Mucosa of descending colon (tissue), 3 donors: ENCODE results near the gene TNFAIP8. TPM values are rescaled to one million over a fixed set of nuclear protein-coding genes. Genes with fewer than 3 reads are reported as not detected.

Source experiments
- ATAC-seq: fragments of 200-7000 bp; cut with Tn5 transposase; one replicate; pipeline ENCODE4 v1.9.1; 2020; ENCODE audit warnings: mild to moderate bottlenecking, moderate library complexity
- DNase-seq, 3 donors: peaks; one replicate each; pipeline ENCODE4 v3.0.0-alpha.2; 2020
- H3K36me3 ChIP-seq: fragments of 200-600 bp; one replicate; pipeline ENCODE4 v1.8.0; 2021; ENCODE audit warnings: low read depth, mild to moderate bottlenecking
- H3K4me1 ChIP-seq: fragments of 200-600 bp; one replicate; pipeline ENCODE4 v1.8.0; 2021; ENCODE audit warnings: low read depth, mild to moderate bottlenecking
- H3K4me3 ChIP-seq: fragments of 200-600 bp; one replicate; pipeline ENCODE4 v1.8.0; 2021; ENCODE audit warnings: mild to moderate bottlenecking
- H3K9me3 ChIP-seq: fragments of 200-600 bp; one replicate; pipeline ENCODE4 v1.8.0; 2021; ENCODE audit warnings: mild to moderate bottlenecking
- intact Hi-C, 2 donors: fragments of 100-400 bp; cut with DNase I in 1 of 2; cut with micrococcal nuclease in 1 of 2; formaldehyde crosslinking; loops; one replicate each; pipeline versions ENCODE4 v1.11.0 to v1.11.1; 2022; cut with DNase I, micrococcal nuclease
- total RNA-seq, 3 donors: library from RNA; stranded (reverse); fragmentation: NEBNext Ultra II Directional in 2 of 3; extraction: Animal tissue kit (Norgen Biotek cat#: 25700) in 2 of 3; gene quantifications; one replicate each; pipeline versions ENCODE4 v1.2.1 to v1.2.4, GENCODE V29; 2021 to 2023
- TF ChIP-seq, protein P1 (sequence below): fragments of 200-600 bp; IDR thresholded peaks from one replicate; pipeline ENCODE4 v1.8.0; 2022; ENCODE audit warnings: antibody characterized with exemption, mild to moderate bottlenecking
- donor health status: DM: no; HTN: no; CAD: no; lungs with moderate emphysema.
- donor health status: DM: no; HTN: no; CAD: no.
- donor health status: DM: no; HTN: yes; CAD: no.

Gene TNFAIP8
- total RNA-seq, 3 donors from 2014 or later, result 8.7 to 15.7 (median 12.3) TPM

DNA sequence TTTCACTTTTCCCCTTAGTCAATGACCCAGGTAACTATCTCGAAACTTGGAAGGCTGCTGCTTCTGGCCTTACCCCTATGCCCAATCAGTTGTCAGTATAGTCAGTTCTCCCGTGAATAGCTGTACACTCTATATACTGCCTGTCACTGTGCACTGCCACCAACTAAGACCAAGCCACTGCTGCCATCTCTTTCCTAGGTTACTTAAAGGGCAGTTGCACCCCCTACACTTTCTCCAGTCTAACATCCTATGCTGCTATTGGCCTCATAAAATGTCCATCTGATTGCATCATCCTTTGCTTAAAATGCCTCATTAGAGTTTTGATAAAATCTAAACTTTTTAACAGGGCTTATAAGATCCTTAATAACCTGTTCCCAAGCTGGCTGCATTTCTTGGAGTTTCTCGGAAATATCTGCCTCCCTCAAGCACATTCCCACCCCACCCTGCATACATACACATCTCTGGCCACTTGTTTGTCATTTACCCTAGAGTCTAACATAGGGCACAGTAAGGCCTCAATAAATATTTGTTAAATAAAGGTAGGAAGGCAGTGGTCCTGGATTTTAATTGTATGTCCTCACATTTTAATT lies 32.8 kb upstream of the TNFAIP8 start:
- ATAC-seq, result no peak
- TF ChIP-seq, protein P1, sequence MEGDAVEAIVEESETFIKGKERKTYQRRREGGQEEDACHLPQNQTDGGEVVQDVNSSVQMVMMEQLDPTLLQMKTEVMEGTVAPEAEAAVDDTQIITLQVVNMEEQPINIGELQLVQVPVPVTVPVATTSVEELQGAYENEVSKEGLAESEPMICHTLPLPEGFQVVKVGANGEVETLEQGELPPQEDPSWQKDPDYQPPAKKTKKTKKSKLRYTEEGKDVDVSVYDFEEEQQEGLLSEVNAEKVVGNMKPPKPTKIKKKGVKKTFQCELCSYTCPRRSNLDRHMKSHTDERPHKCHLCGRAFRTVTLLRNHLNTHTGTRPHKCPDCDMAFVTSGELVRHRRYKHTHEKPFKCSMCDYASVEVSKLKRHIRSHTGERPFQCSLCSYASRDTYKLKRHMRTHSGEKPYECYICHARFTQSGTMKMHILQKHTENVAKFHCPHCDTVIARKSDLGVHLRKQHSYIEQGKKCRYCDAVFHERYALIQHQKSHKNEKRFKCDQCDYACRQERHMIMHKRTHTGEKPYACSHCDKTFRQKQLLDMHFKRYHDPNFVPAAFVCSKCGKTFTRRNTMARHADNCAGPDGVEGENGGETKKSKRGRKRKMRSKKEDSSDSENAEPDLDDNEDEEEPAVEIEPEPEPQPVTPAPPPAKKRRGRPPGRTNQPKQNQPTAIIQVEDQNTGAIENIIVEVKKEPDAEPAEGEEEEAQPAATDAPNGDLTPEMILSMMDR, result no peak
- H3K36me3 ChIP-seq, result no peaks in the 10 kb centered on the region
- H3K9me3 ChIP-seq, result no peaks in the 10 kb centered on the region
- DNase-seq, result no peak
- H3K4me1 ChIP-seq, result peaks cover 20% of the 10 kb centered on the region
- no peak overlapping the region for H3K4me3 ChIP-seq
- intact Hi-C loops, result no loop called here

DNA sequence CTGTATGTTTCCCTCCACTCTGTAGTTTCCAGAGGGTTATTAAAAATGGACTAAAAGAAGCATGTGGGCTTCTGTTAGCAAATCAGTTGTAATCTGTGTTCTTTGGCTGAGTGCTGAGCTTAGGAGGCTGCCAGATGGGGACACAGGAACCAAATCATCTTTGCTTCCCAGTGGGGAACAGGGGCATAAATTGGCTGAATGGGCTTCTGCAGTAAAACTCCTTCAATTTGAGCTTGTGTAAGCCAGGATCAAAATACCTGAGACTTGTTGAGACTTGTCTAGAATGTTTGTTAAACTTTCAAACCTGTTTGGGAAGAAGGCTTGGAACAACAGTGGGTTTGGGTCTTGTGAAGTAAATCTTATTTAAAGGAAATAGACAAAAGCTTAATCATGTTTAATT lies 32.2 kb upstream of the TNFAIP8 start:
- intact Hi-C loops, result no loop called here
- Histone ChIP-seq H3K4me3 (no peak overlapping the region), H3K36me3 (no peaks in the 10 kb centered on the region), H3K4me1 (peaks cover 24% of the 10 kb centered on the region), H3K9me3 (no peaks in the 10 kb centered on the region)
- DNase-seq, result no peak
- TF ChIP-seq, protein P1, result no peak
- ATAC-seq, result peak; percentile 5

DNA sequence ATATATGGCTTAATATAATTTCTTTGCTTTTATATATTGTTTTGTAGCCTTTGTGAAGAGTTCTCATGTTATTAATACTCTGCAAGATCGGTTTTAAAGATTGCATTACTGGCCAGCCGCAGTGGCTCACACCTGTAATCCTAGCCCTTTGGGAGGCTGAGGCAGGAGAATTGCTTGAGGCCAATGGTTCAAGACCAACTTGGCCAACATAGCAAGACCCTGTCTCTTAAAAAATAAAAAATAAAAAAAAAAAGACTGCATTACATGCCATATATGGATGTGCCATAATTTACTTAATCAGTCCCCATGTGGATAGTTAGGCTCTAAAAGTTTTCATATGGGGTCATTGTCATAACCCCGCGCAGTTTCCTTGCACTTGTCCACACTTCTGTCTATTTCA lies 31.0 kb upstream of the TNFAIP8 start:
- no peaks in the 10 kb centered on the region for H3K9me3 ChIP-seq
- TF ChIP-seq, protein P1, result no peak
- H3K4me3 ChIP-seq, result no peak overlapping the region
- ATAC-seq (no peak), DNase-seq (no peak)
- intact Hi-C loops, result no loop called here
- H3K4me1 ChIP-seq, result peaks cover 33% of the 10 kb centered on the region
- no peaks in the 10 kb centered on the region for H3K36me3 ChIP-seq

DNA sequence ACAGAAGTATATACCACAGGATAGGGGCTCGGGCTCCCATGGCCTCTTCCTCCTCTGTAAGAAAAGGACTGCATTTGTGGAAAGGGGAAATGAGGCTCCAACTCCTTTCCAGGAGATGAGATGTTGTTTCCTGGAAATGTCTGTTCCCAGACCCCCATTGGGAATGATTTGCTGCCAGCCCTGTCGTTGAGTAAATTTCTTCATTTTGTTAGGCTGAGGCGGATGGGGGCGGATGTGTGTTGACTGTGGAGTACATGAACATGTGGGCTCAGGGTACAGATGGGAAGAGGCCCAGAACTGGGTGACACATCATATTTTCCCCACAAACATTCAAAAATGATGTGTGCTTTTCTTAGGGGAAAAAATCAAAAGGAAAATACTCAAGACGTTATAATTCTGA lies 28.8 kb upstream of the TNFAIP8 start:
- DNase-seq, result no peak
- H3K4me3 ChIP-seq, result no peak overlapping the region
- intact Hi-C loops, result no loop called here
- no peak for ATAC-seq
- no peaks in the 10 kb centered on the region for H3K36me3 ChIP-seq
- H3K4me1 ChIP-seq, result peaks cover 33% of the 10 kb centered on the region
- TF ChIP-seq, protein P1, result no peak
- no peaks in the 10 kb centered on the region for H3K9me3 ChIP-seq

DNA sequence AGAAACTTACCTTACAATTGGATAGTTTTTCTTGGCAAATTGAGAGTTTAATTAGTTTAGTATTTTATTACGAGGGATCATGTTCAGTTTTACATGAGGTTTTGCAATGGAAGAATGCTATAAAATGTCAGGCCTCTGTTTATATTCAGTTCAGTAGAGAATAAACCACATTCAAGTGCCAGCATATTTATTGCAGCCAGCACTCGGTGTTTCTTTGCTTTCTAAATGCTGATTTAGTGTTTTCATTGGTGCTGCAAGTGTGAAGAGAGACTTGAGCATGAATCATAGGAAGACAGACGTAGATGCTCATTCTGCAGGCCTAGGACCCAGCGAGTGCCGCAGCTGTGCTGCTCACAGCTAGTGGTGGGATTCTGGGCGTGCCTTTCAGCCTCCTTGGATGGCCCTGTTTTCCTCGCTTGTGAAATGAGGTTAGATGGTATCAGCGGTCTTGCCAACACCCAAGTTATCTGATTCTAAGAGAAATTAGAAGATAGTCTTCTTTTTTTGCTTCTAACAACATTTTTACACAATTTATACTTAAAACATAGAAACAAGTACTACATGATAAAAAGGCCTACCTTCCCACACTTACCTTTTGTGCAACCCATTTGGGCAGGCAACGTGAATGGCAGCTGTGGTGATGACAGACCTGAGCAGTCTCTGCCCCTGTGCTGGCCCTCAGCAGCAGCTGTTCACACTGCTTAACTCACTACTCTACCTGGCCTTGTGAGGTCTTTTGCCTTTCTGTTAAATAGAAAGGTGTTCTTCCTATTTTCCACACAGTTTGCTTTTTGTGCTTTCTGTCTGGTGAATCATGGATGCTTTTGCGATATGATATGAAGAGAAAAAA lies 26.8 kb upstream of the TNFAIP8 start:
- peaks cover 25% of the 10 kb centered on the region for H3K4me1 ChIP-seq
- H3K36me3 ChIP-seq, result no peaks in the 10 kb centered on the region
- intact Hi-C loops, result no loop called here
- no peak overlapping the region for H3K4me3 ChIP-seq
- H3K9me3 ChIP-seq, result no peaks in the 10 kb centered on the region
- DNase-seq, result peak; percentile 38 to 69 (median 43)
- TF ChIP-seq, protein P1, result no peak
- peak; percentile 56 for ATAC-seq
